DMS 273 (cell line): ENCODE measurements around the gene HCRTR1.

Source experiments
- DNase-seq: peaks from one replicate; lab custom pipeline; 2025; ENCODE audit not compliant: unreplicated experiment; lab: John Stamatoyannopoulos, UW

HCRTR1 gene

GRCh38 chr1:31665234-31665878, 47.9 kb downstream of the HCRTR1 start:
- DNase-seq = no peak

- peak; percentile 62 for DNase-seq
These were observed 48.9 kb downstream of the HCRTR1 start for GRCh38 chr1:31666263-31666963.

- DNase-seq = no peak
These were observed 49.7 kb downstream of the HCRTR1 start for GRCh38 chr1:31667065-31667785.

GRCh38 chr1:31668303-31668883, 50.9 kb downstream of the HCRTR1 start:
- DNase-seq = peak; percentile 47

GRCh38 chr1:31669433-31669785, 51.9 kb downstream of the HCRTR1 start:
- DNase-seq = peak; percentile 94

- peak; percentile 96 for DNase-seq
These were observed 52.5 kb downstream of the HCRTR1 start for GRCh38 chr1:31669786-31670592.

GRCh38 chr1:31670593-31670964, 53.1 kb downstream of the HCRTR1 start:
- no peak for DNase-seq

GRCh38 chr1:31671147-31671546, 53.7 kb downstream of the HCRTR1 start:
- no peak for DNase-seq

GRCh38 chr1:31671561-31672201, 54.2 kb downstream of the HCRTR1 start:
- DNase-seq = no peak

- peak; percentile 98 for DNase-seq
These were observed 55.5 kb downstream of the HCRTR1 start for GRCh38 chr1:31672986-31673385.

GRCh38 chr1:31673433-31673832, 55.9 kb downstream of the HCRTR1 start:
- DNase-seq = no peak

GRCh38 chr1:31674626-31675025, 57.1 kb downstream of the HCRTR1 start:
- peak; percentile 92 for DNase-seq

- no peak for DNase-seq
These were observed 57.7 kb downstream of the HCRTR1 start for GRCh38 chr1:31675161-31675560.

- no peak for DNase-seq
These were observed 58.3 kb downstream of the HCRTR1 start for GRCh38 chr1:31675756-31676155.
